Central memory CD4-positive, alpha-beta T cell (primary cell): Measurements from ENCODE around the gene PIBF1.
"Not testable (repeated sequence)": the region's sequence is repeated elsewhere in the genome, so short reads cannot be mapped to it uniquely, and the experiment has no call there.

ENCODE experiments used
- DNase-seq: peaks from one replicate; pipeline ENCODE4 v3.0.0; 2022
- total RNA-seq, 3 experiments: gene quantifications; one replicate each; lab custom pipeline; 2026; lab: John Stamatoyannopoulos, UW

The PIBF1 gene
- total RNA-seq: 39.8 to 67.7 (median 52.1) reads per million in 3 experiments

GRCh38 chr13:72781451-72782439, at the start of gene PIBF1, which contains the start of gene DIS3:
PIBF1 (plus strand) TSS chr13:72782133; CDS start chr13:72783470, 1,337 bp downstream.
DIS3 (minus strand) TSS chr13:72781900; CDS start chr13:72781832, 68 bp downstream.
- DNase-seq: peak; percentile 96

- DNase-seq: no peak
These were observed 44.9 kb upstream of the PIBF1 start for GRCh38 chr13:72737033-72737432.

- DNase-seq: no peak
These were observed 41.9 kb upstream of the PIBF1 start for GRCh38 chr13:72740015-72740414.

GRCh38 chr13:72745260-72745659, 36.7 kb upstream of the PIBF1 start:
- DNase-seq: no peak

- no peak for DNase-seq
These were observed 30.7 kb upstream of the PIBF1 start for GRCh38 chr13:72751220-72751619.

GRCh38 chr13:72754111-72754510, 27.8 kb upstream of the PIBF1 start:
- no peak for DNase-seq

- DNase-seq: no peak
These were observed 24.0 kb upstream of the PIBF1 start for GRCh38 chr13:72757792-72758535.

GRCh38 chr13:72760189-72760588, 21.7 kb upstream of the PIBF1 start:
- no peak for DNase-seq

GRCh38 chr13:72763411-72763810, 18.5 kb upstream of the PIBF1 start:
- no peak for DNase-seq

- DNase-seq: no peak
These were observed 7.9 kb upstream of the PIBF1 start for GRCh38 chr13:72774019-72774418.

- DNase-seq: no peak
These were observed 784 bp downstream of the PIBF1 start for GRCh38 chr13:72782717-72783116.

- DNase-seq: not testable (repeated sequence)
These were observed 2.7 kb downstream of the PIBF1 start for GRCh38 chr13:72784679-72785078.

- no peak for DNase-seq
These were observed 6.9 kb downstream of the PIBF1 start for GRCh38 chr13:72788831-72789230.

- DNase-seq: no peak
These were observed 10.7 kb downstream of the PIBF1 start for GRCh38 chr13:72792640-72793039.

- DNase-seq: no peak
These were observed 16.9 kb downstream of the PIBF1 start for GRCh38 chr13:72798817-72799216.

- DNase-seq: no peak
These were observed 22.4 kb downstream of the PIBF1 start for GRCh38 chr13:72804301-72804700.

- DNase-seq: no peak
These were observed 23.9 kb downstream of the PIBF1 start for GRCh38 chr13:72805676-72806346.

- not testable (repeated sequence) for DNase-seq
These were observed 24.6 kb downstream of the PIBF1 start for GRCh38 chr13:72806514-72806913.

GRCh38 chr13:72808917-72809500, 27.1 kb downstream of the PIBF1 start:
- DNase-seq: peak; percentile 3

GRCh38 chr13:72820156-72820897, 38.4 kb downstream of the PIBF1 start:
- no peak for DNase-seq

- no peak for DNase-seq
These were observed 39.0 kb downstream of the PIBF1 start for GRCh38 chr13:72820898-72821279.

- no peak for DNase-seq
These were observed 41.1 kb downstream of the PIBF1 start for GRCh38 chr13:72823081-72823480.
